ENCODE measurements around the gene PDS5B.

PDS5B gene

DNA sequence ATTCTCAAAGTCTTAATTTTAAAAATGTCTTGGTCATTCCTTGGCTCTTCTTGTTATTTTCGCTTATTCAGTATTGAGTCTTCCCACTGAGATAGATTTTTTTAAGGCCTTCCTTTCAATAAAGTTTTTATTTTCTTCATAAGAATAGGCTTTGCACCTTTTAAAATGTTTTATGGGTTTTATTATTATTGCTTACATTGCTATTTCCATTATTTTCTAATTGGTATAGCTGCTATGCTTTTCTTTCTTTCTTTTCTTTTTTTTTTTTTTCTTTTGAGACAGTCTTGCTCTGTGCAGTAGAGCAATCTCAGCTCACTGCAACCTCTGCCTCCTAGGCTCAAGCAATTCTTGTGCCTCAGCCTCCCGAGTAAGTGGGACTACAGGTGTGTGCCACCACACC lies 195.7 kb downstream of the PDS5B start:
- TF ChIP-seq, protein P1, sequence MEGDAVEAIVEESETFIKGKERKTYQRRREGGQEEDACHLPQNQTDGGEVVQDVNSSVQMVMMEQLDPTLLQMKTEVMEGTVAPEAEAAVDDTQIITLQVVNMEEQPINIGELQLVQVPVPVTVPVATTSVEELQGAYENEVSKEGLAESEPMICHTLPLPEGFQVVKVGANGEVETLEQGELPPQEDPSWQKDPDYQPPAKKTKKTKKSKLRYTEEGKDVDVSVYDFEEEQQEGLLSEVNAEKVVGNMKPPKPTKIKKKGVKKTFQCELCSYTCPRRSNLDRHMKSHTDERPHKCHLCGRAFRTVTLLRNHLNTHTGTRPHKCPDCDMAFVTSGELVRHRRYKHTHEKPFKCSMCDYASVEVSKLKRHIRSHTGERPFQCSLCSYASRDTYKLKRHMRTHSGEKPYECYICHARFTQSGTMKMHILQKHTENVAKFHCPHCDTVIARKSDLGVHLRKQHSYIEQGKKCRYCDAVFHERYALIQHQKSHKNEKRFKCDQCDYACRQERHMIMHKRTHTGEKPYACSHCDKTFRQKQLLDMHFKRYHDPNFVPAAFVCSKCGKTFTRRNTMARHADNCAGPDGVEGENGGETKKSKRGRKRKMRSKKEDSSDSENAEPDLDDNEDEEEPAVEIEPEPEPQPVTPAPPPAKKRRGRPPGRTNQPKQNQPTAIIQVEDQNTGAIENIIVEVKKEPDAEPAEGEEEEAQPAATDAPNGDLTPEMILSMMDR (IDR thresholded peaks at IDR 0.05; ENCODE audit: low read depth, low read length): no peak
- H3K4me3 ChIP-seq (ENCODE audit: low read depth, low read length): no peak overlapping the region

DNA sequence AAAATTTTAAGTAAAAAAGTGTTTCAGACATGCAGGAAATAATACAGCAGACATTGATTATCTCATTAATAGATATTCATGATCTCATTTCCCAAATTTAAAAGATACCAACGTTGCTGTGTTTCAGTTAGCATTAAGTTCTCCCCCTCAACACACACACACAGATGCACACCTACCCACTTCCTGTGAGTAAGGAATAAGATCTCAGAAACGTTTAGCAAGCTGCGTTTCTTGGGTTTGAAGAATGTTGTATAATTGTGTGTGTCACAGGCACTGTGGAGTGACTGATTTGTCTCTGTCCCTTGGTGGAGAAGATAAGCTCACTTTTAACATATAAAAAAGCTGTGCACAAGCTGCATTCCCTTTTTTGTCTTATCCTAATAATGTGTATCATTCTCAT lies 196.8 kb downstream of the PDS5B start:
- no peak overlapping the region for H3K4me3 ChIP-seq (ENCODE audit: low read depth, low read length)
- TF ChIP-seq, protein P1 (IDR thresholded peaks at IDR 0.05; ENCODE audit: low read depth, low read length): no peak

DNA sequence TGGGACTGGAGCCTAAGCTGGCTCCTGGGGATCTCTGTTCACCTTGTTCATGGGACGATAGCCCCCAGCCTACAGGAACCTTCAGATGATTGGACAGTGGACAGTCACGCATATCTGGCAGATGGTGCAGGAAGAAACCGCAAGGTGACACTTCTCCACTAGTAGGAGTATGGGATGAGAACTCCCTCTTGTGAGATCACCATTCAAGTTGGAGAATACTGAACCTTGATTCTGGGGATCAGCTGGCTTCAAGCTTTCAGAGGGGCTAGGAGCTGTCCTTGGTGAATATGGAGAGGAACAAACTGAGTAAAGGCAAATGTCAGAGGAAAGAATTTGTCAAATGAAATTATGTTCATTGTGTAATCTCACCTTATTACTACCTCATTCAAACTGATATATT lies 204.5 kb downstream of the PDS5B start:
- no peak overlapping the region for H3K4me3 ChIP-seq (ENCODE audit: low read depth, low read length)
- TF ChIP-seq, protein P1 (IDR thresholded peaks at IDR 0.05; ENCODE audit: low read depth, low read length): no peak

DNA sequence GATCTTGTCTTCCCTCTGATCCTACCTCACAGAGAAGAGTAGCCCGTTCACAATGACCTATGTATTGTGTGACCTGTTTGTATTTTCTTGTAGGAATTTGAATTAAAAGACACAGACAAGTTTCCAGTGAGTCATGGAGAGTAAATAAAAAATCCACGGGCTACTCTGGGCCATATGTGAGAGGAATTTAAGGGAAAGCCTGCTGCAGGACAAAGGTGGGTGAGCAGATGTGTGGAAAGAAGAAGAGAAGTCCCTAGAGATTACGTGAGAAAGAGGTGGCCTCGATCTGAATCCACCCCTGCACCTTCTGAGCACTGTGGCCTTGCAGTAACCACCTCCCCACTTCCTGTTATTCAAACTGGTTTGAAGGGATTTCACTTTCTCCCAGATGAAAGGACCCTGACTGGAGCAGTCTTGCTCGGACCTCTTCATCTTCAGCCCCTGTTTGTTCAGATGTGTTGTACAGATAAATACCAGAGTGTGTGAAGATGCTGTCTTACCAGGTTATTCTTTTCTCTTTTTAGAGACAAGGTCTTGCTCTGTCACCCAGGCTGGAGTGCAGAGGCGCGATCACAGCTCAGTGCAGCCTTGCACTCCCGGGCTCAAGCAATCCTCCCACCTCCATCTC lies 205.4 kb downstream of the PDS5B start:
- TF ChIP-seq, protein P1 (IDR thresholded peaks at IDR 0.05; ENCODE audit: low read depth, low read length): no peak
- no peak overlapping the region for H3K4me3 ChIP-seq (ENCODE audit: low read depth, low read length)

DNA sequence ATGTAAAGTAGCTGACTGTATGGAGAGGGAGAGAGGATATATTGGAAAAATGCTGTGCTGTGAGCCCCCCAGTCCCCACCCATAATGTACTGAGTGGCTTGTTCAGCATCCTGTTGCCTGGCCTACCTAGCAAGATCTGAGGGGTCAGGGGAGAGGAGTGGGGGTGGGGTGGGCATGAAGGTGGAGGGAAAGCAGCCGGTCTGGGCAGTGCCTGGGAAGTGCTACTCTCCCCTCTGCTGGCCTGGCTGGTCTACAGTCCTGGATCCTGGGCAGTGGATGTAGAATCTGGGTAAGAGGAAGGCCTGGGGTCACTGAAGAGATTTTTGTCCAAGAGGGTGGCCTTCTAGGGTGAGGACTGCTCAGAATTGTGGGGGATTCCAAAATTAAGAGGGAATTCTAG lies 210.5 kb downstream of the PDS5B start:
- TF ChIP-seq, protein P1 (IDR thresholded peaks at IDR 0.05; ENCODE audit: low read depth, low read length): no peak

DNA sequence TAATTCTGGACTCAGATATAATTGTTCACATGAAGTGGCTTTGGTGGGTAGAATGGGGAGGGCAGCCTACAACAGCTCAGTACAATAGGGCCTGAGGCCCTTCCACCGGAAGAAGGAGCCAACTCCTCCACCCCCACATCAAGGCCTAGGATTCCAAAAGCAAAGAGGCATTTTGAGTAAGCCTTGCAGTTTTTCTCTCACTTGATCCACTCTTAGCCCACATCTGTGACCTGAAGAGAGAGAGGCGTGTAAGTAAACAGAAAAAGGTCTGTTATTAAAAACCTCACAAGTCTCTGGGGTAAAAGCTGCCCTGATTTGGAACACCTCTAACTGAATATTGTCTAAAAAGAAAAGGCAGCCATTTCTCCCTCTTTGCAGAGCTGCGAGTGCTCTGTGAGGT lies 215.9 kb downstream of the PDS5B start:
- H3K4me3 ChIP-seq (ENCODE audit: low read depth, low read length): no peak overlapping the region
- TF ChIP-seq, protein P1 (IDR thresholded peaks at IDR 0.05; ENCODE audit: low read depth, low read length): no peak

More for the DNA sequence above, 210.5 kb downstream of the PDS5B start:
- H3K4me3 ChIP-seq (ENCODE audit: low read depth, low read length): no peak overlapping the region

DNA sequence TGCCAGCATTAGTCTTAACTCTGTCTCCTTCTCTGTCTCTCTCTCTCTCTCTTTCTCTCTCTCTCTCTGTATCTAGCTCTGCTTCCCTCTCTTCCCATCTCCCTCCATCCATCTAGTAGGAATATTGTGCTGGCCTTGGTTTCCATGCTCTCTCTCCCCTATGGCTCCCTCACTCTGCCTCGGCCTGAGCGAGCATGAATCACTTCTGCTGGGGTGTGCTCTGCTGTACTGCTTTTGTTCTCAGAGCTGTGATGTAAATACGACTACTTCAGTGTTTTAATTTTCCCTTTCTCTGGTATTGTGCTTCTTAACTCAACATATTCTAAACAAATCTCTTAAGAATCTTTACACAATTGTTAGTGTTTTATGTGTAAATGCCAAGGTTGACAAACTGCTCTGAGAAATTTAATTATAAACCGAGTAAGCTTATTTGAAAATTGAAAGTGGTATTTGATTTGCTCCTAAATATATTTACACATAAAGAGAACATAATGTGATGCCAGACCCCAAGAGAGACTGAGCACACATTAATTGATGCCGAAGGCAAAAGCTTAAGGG lies 218.5 kb downstream of the PDS5B start:
- TF ChIP-seq, protein P1 (IDR thresholded peaks at IDR 0.05; ENCODE audit: low read depth, low read length): no peak

More for the DNA sequence above, 218.5 kb downstream of the PDS5B start:
- no peak overlapping the region for H3K4me3 ChIP-seq (ENCODE audit: low read depth, low read length)
